22Rv1 (cell line): ENCODE measurements around the gene PLCE1.

Source experiments
- H3K27ac ChIP-seq: fragments of 450-650 bp; 2 replicates; pipeline ENCODE4 v1.5.1; 2017
- ZFX ChIP-seq: fragments of 450-650 bp; IDR thresholded peaks from 2 replicates; pipeline ENCODE4 v1.6.1; 2017; ENCODE audit warnings: antibody characterized with exemption, borderline replicate concordance
- TF ChIP-seq, protein P1 (sequence below): fragments of 450-650 bp; IDR thresholded peaks from 2 replicates; pipeline ENCODE4 v1.5.1; 2017; ENCODE audit warnings: mild to moderate bottlenecking

Gene PLCE1

DNA sequence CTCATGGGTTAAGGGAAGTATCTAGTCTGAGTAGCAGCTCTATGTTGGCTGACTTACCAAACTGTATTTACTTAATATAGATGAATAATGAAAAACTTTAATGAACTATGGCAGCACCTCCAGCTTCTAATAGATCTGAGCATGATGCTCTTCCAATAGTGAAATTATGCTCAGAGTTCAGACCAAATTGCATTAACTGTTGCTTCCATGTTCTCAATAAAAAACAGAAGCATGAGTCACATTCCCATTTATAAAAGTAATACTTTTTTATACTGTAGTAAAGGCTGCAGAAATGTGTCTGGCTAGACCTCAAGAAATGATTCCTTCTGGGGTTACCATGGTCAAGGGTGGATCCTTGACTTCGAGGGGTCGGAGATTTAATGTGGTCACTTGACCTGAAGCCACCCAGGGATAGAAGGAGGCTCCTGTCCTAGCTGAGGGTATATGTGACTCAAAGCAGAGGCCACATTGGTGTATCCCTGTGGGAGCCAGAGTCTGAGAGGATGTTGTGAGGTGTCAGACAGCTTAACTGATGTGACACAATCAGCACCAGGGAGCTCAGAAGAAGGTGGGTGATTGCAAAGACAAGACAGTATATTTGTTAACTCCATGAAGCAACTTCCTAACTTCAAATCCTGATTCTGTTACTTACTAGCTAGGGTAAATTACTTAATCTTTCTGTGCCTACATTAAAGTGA lies 19.8 kb upstream of the PLCE1 start:
- no peak overlapping the region for H3K27ac ChIP-seq
- TF ChIP-seq ZFX, result no peak
- TF ChIP-seq, protein P1, sequence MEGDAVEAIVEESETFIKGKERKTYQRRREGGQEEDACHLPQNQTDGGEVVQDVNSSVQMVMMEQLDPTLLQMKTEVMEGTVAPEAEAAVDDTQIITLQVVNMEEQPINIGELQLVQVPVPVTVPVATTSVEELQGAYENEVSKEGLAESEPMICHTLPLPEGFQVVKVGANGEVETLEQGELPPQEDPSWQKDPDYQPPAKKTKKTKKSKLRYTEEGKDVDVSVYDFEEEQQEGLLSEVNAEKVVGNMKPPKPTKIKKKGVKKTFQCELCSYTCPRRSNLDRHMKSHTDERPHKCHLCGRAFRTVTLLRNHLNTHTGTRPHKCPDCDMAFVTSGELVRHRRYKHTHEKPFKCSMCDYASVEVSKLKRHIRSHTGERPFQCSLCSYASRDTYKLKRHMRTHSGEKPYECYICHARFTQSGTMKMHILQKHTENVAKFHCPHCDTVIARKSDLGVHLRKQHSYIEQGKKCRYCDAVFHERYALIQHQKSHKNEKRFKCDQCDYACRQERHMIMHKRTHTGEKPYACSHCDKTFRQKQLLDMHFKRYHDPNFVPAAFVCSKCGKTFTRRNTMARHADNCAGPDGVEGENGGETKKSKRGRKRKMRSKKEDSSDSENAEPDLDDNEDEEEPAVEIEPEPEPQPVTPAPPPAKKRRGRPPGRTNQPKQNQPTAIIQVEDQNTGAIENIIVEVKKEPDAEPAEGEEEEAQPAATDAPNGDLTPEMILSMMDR, result no peak

DNA sequence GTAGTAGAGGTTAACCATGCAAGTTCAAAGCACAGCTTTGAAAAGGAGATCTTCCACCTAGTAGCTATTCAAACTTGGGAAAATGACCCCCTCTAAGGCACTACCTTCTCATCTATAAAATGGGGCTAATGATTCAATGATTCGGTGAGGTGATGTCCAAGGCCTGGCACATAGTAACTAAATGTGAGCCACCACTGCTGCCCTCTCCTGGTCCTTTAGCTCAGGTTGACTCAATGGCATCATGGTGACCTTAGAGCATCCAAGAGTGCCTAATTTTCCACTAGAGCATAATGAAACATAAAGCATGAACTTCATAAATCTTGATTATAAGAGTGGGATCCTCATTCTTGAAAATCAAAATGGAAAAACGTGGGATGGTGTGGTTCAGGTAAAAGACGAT lies 16.3 kb upstream of the PLCE1 start:
- no peak overlapping the region for H3K27ac ChIP-seq
- TF ChIP-seq, protein P1, result peak; percentile 24
- TF ChIP-seq ZFX, result no peak

DNA sequence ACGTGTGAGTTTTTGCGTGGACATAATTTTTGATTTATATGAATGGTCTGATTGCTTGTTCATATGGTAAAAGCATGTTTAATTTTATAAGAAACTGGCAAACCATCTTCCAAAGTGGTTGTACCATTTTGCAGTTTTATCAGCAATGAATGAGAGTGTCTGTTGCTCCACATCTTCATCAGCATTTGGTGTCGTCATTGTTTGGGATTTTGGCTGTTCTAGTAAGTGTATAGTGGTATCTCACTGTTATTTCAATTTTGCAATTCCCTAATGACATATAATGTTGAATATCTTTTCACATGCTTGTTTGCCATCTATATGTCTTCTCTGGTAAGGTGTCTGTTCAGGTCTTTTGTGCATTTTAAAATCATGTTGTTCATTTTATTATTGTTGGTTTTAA lies 13.2 kb upstream of the PLCE1 start:
- TF ChIP-seq ZFX, result no peak
- TF ChIP-seq, protein P1, result no peak
- no peak overlapping the region for H3K27ac ChIP-seq

DNA sequence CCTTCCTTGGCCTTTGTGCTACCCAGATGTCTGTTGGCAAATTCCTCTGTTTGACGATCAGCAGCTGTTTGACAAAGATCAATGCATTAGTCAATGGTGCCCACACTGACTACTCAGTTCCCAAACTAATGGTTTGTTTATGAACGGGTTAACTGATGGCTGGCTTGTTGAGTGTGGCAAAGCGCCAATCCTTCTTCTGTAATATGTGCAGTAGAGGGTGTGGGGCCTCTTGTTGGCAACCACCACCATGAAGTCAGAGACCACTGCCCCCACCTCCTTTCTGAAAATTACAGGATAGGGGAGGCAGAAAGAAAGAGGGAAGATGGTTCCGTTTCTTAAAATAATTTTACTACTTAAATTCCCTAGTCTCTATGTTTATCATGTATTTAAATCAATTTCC lies 2.6 kb upstream of the PLCE1 start:
- H3K27ac ChIP-seq, result no peak overlapping the region
- TF ChIP-seq, protein P1, result no peak
- no peak for TF ChIP-seq ZFX

DNA sequence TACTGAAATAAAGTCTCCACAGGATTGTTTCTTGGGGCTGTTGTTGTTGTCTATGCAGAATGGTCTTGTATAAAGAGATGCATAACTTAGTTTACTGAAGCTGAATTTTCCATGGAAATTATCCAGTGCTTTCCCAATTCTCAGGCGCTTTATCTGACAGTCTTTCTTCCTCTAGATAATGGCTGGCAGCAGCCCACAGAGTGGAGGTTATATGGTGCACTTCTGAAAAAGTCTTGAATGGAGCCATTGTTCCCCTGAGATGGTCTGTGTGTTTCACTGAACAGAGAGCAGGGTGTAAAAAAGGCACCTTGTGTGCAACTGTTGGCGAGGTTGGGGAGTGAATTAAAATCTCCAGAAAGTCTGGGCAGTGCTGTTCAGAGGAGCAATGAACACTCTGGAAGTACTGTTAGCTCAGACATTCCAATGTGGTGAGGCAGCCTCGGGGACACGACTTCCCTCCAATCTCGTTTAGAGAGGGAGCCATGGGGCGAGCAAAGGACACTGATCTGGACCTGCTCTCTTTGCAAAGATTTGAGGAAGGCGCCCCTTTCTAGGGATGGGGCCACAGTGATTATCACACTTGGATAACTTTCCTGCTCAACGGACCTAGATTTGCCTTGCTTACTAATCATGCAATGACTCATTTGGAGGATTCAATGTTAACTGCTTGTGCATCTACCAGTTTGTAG lies 2.0 kb upstream of the PLCE1 start:
- no peak overlapping the region for H3K27ac ChIP-seq
- no peak for TF ChIP-seq ZFX
- TF ChIP-seq, protein P1, result no peak

DNA sequence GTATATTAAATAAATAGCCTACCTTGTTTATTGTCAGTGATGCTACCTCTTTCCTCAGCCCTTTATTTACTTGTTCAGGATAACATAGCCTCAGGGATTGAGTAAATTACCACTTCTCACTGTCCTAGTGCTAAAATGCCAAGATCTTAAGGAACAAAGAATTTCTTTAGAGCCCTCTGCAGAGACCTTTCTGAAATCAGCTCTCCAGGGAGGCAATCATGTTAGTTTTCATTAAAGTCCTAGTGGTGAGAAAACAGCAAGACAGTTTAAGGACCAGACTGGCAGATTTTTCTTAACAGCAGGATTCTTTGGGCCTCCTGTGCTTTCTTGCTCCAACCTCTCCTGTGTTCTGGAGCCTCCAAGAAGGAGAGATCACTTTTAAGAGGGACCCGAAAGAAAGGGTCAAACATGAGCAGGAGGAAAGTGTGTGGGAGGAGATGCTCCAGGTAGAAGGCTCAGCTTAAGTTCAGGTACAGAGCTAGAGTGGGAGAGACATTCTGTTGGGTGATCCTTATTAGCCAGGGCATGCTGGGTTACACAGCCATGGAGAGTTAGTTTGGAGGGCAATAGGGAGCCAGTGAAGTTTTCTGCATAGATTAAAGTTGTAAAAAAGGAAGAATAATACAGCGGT lies 1.2 kb upstream of the PLCE1 start:
- H3K27ac ChIP-seq, result no peak overlapping the region
- no peak for TF ChIP-seq ZFX
- TF ChIP-seq, protein P1, result no peak

DNA sequence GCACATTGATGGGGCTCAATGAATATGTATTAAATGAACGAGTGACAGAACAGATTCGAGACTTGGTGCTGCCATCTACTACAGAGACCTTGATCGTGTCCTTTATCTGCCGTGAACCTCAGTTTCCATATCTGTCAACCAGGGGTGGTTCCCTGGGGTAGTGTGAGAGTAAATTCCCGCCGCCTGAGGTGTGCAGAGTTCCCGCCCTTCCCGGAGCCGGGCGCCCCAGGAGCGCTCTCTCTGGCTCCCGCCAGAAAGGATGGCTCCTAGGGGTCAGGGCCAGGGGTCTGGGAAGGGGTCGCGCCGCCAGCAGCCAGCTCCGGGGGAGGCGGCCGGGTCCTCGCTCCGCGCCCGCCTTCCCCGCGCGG lies 333 bp upstream of the PLCE1 start:
- no peak overlapping the region for H3K27ac ChIP-seq
- TF ChIP-seq ZFX, result no peak
- TF ChIP-seq, protein P1, result no peak
